Astrocyte (in vitro differentiated cells and primary cell): Measurements from ENCODE around the gene CSNK1A1. TPM values are rescaled to one million over a fixed set of nuclear protein-coding genes. Genes with fewer than 3 reads are reported as not detected.

ENCODE experiments used
- DNase-seq: peaks from one replicate; pipeline ENCODE4 v3.0.0-alpha.2; 2010; ENCODE audit warnings: low read depth
- FAIRE-seq: peaks from 2 replicates; lab custom pipeline; 2011; peaks lifted over from hg19 to GRCh38; lab: Jason Lieb, UNC
- H2AFZ ChIP-seq: 2 replicates; pipeline ENCODE4 v1.6.0; 2012; ENCODE audit warnings: low read depth, low read length, inconsistent platforms
- H3K27ac ChIP-seq: 2 replicates; pipeline ENCODE4 v1.5.1; 2011; ENCODE audit warnings: low read depth, low read length, inconsistent platforms
- H3K27me3 ChIP-seq: 2 replicates; pipeline ENCODE4 v1.6.0; 2011; ENCODE audit warnings: low read length, inconsistent platforms; ENCODE audit not compliant: insufficient read depth
- H3K36me3 ChIP-seq: 2 replicates; pipeline ENCODE4 v1.5.1; 2011; ENCODE audit warnings: low read length, inconsistent platforms; ENCODE audit not compliant: insufficient read depth
- H3K4me1 ChIP-seq: 2 replicates; pipeline ENCODE4 v1.5.1; 2011; ENCODE audit warnings: low read length, inconsistent platforms; ENCODE audit not compliant: insufficient read depth
- H3K4me2 ChIP-seq: 2 replicates; pipeline ENCODE4 v1.6.0; 2012; ENCODE audit warnings: low read length, inconsistent platforms
- H3K4me3 ChIP-seq: 2 replicates; pipeline ENCODE4 v1.5.1; 2011; ENCODE audit warnings: low read depth, mild to moderate bottlenecking, low read length, inconsistent platforms; ENCODE audit not compliant: insufficient read depth
- H3K79me2 ChIP-seq: 2 replicates; pipeline ENCODE4 v1.6.0; 2012; ENCODE audit warnings: mild to moderate bottlenecking, low read length, inconsistent platforms; ENCODE audit not compliant: insufficient read depth
- H3K9ac ChIP-seq: 2 replicates; pipeline ENCODE4 v1.6.0; 2012; ENCODE audit warnings: mild to moderate bottlenecking, low read length, inconsistent platforms
- H3K9me3 ChIP-seq: 2 replicates; pipeline ENCODE4 v1.5.1; 2012; ENCODE audit warnings: low read depth, mild to moderate bottlenecking, low read length, inconsistent platforms; ENCODE audit not compliant: insufficient read depth
- H4K20me1 ChIP-seq: 2 replicates; pipeline ENCODE4 v1.6.0; 2012; ENCODE audit warnings: low read length, inconsistent platforms; ENCODE audit not compliant: insufficient read depth
- H3K27ac Mint-ChIP-seq: one replicate; pipeline ENCODE4 v1.8.0; 2021; ENCODE audit warnings: mild to moderate bottlenecking, mixed read lengths; ENCODE audit not compliant: unreplicated experiment
- H3K27me3 Mint-ChIP-seq: one replicate; pipeline ENCODE4 v1.8.0; 2021; ENCODE audit warnings: low read depth, mixed read lengths; ENCODE audit not compliant: unreplicated experiment
- H3K36me3 Mint-ChIP-seq: one replicate; pipeline ENCODE4 v1.8.0; 2021; ENCODE audit warnings: low read depth, mixed read lengths; ENCODE audit not compliant: unreplicated experiment
- H3K4me1 Mint-ChIP-seq: one replicate; pipeline ENCODE4 v1.8.0; 2021; ENCODE audit warnings: low read depth, mixed read lengths; ENCODE audit not compliant: unreplicated experiment
- H3K4me3 Mint-ChIP-seq: one replicate; pipeline ENCODE4 v1.8.0; 2021; ENCODE audit warnings: mild to moderate bottlenecking, moderate library complexity, mixed read lengths; ENCODE audit not compliant: unreplicated experiment
- H3K9me3 Mint-ChIP-seq: one replicate; pipeline ENCODE4 v1.8.0; 2021; ENCODE audit warnings: mild to moderate bottlenecking, mixed read lengths; ENCODE audit not compliant: unreplicated experiment
- CTCF ChIP-seq: IDR thresholded peaks from 2 replicates; pipeline ENCODE4 v1.5.1; 2011; ENCODE audit warnings: low read depth, mild to moderate bottlenecking, inconsistent platforms, low read length, moderate library complexity; ENCODE audit not compliant: insufficient read depth
- EZH2 ChIP-seq: IDR thresholded peaks from 2 replicates; pipeline ENCODE4 v1.6.1; 2012; ENCODE audit warnings: mild to moderate bottlenecking, low read length, inconsistent platforms; ENCODE audit not compliant: insufficient read depth
- total RNA-seq: library from RNA; stranded (reverse); gene quantifications from 2 replicates; pipeline ENCODE4 v1.2.1, GENCODE V29; 2021

Gene CSNK1A1
- total RNA-seq, 1 donor from 2014 or later: 384 TPM

DNA sequence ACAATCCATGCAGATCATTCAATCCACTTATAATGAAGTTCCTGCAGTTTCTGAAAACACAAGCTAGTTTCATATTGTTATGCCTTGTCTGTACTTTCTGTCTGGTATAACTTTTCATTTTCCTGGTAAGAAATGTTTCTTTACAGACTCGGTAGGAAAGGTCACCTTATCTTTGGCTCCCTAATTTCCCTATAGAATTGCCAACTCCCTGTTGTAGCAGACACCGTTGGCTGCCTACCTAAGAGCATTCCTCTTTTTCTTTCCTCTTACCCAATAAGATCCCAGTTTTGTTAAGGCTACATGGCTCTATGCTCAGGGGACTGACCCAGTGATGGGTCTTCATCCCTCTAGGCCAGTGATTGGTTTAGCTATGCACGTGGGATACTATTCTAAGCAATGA, 23.9 kb upstream of the CSNK1A1 start:
- Mint-ChIP-seq H3K4me1 (no peaks in the 10 kb centered on the region), H3K27me3 (peaks cover 4% of the 10 kb centered on the region), H3K36me3 (no peaks in the 10 kb centered on the region), H3K27ac (no peak overlapping the region), H3K9me3 (no peaks in the 10 kb centered on the region), H3K4me3 (no peak overlapping the region)
- Histone ChIP-seq H3K27ac (no peak overlapping the region), H3K9me3 (no peaks in the 10 kb centered on the region), H3K4me3 (no peak overlapping the region), H3K27me3 (no peaks in the 10 kb centered on the region), H2AFZ (no peak overlapping the region), H3K9ac (no peak overlapping the region), H4K20me1 (no peaks in the 10 kb centered on the region), H3K79me2 (no peaks in the 10 kb centered on the region), H3K4me2 (no peak overlapping the region), H3K36me3 (no peaks in the 10 kb centered on the region), H3K4me1 (no peaks in the 10 kb centered on the region)
- no peak for FAIRE-seq
- DNase-seq: no peak
- TF ChIP-seq CTCF (no peak), EZH2 (no peak)

DNA sequence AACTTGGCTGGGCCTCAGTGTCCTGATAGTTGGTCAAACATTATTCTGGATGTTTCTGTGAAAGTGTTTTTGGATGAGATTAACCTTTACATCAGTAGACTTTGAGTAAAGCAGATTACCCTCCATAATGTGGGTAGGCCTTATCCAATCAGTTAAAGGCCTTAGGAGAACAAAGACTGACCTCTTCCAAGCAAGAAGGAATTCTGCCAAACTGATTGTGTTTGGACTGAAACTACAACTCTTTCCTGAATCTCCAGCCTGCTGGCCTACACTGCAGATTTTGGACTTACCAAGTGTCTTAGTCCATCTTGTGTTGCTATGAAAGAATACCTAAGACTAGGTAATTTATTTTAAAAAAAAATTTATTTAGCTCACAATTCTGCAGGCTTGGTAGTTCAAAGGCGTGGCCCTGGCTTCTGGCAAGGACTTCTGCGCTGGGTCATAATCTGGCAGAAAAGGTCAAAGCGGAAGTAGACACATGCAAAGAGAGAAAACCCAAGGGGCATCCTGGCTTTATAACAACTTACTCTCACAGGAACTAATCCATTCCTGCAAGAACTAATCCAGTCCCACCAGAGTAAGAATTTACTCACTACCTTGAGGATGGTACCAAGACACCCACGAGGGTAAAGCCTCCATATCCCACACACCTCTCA, 21.5 kb upstream of the CSNK1A1 start:
- H3K79me2 ChIP-seq: no peaks in the 10 kb centered on the region
- DNase-seq (no peak), FAIRE-seq (no peak)
- no peak overlapping the region for H2AFZ ChIP-seq
- H4K20me1 ChIP-seq: no peaks in the 10 kb centered on the region
- Mint-ChIP-seq H3K4me1 (no peaks in the 10 kb centered on the region), H3K36me3 (no peaks in the 10 kb centered on the region), H3K4me3 (no peak overlapping the region), H3K9me3 (no peaks in the 10 kb centered on the region), H3K27me3 (no peaks in the 10 kb centered on the region), H3K27ac (no peak overlapping the region)
- H3K9me3 ChIP-seq: no peaks in the 10 kb centered on the region
- H3K4me1 ChIP-seq: no peaks in the 10 kb centered on the region
- H3K4me3 ChIP-seq: no peak overlapping the region
- no peak overlapping the region for H3K27ac ChIP-seq
- no peak overlapping the region for H3K9ac ChIP-seq
- no peaks in the 10 kb centered on the region for H3K27me3 ChIP-seq
- no peak for TF ChIP-seq EZH2
- no peak for TF ChIP-seq CTCF
- no peaks in the 10 kb centered on the region for H3K36me3 ChIP-seq
- no peak overlapping the region for H3K4me2 ChIP-seq

DNA sequence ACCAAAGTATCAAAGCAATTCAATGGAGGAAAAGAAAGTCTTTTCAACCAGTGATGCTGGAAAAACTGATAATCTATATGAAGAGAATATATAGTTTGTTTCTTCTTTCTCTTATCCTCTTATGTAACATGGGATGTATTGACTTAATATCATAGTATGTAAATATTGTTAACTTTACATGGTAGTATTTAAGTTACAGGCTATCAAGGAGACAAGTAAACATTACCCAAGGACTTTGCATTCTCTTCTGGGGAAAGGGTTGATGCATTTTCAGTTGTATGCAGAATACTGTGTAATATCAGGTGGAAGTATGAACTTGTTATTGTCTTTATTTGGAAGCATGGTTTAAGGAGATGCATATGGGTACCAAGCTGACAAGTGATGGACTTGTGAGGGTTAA, 20.9 kb upstream of the CSNK1A1 start:
- no peak overlapping the region for H2AFZ ChIP-seq
- no peak overlapping the region for H3K4me3 ChIP-seq
- H3K27me3 ChIP-seq: no peaks in the 10 kb centered on the region
- TF ChIP-seq EZH2 (no peak), CTCF (no peak)
- H3K9me3 Mint-ChIP-seq: no peaks in the 10 kb centered on the region
- H3K79me2 ChIP-seq: no peaks in the 10 kb centered on the region
- DNase-seq: no peak
- H3K9ac ChIP-seq: no peak overlapping the region
- no peaks in the 10 kb centered on the region for H3K36me3 ChIP-seq
- no peaks in the 10 kb centered on the region for H3K4me1 ChIP-seq
- no peaks in the 10 kb centered on the region for H4K20me1 ChIP-seq
- no peaks in the 10 kb centered on the region for H3K27me3 Mint-ChIP-seq
- no peaks in the 10 kb centered on the region for H3K4me1 Mint-ChIP-seq
- no peak overlapping the region for H3K4me2 ChIP-seq
- no peak overlapping the region for H3K27ac ChIP-seq
- H3K4me3 Mint-ChIP-seq: no peak overlapping the region
- H3K36me3 Mint-ChIP-seq: no peaks in the 10 kb centered on the region
- FAIRE-seq: no peak
- no peaks in the 10 kb centered on the region for H3K9me3 ChIP-seq
- H3K27ac Mint-ChIP-seq: no peak overlapping the region
